Osteocyte (in vitro differentiated cells): ENCODE data around the gene PUS7. TPM values are rescaled to one million over a fixed set of nuclear protein-coding genes. Genes with fewer than 3 reads are reported as not detected.
"Not testable (repeated sequence)": the region's sequence is repeated elsewhere in the genome, so short reads cannot be mapped to it uniquely, and the experiment has no call there.

Experiments used
- DNase-seq: peaks from one replicate; pipeline ENCODE4 v3.0.0; 2021; ENCODE audit warnings: mixed read lengths; ENCODE audit not compliant: unreplicated experiment; ENCODE audit errors: extremely low spot score
- H3K27ac Mint-ChIP-seq: one replicate; pipeline ENCODE4 v1.8.0; 2021; ENCODE audit warnings: mild to moderate bottlenecking, mixed read lengths; ENCODE audit not compliant: unreplicated experiment
- H3K27me3 Mint-ChIP-seq: one replicate; pipeline ENCODE4 v1.8.0; 2021; ENCODE audit warnings: mixed read lengths; ENCODE audit not compliant: unreplicated experiment
- H3K36me3 Mint-ChIP-seq: one replicate; pipeline ENCODE4 v1.8.0; 2021; ENCODE audit warnings: mixed read lengths; ENCODE audit not compliant: unreplicated experiment
- H3K4me1 Mint-ChIP-seq: one replicate; pipeline ENCODE4 v1.8.0; 2021; ENCODE audit warnings: mixed read lengths; ENCODE audit not compliant: unreplicated experiment
- H3K4me3 Mint-ChIP-seq: one replicate; pipeline ENCODE4 v1.8.0; 2021; ENCODE audit warnings: mild to moderate bottlenecking, moderate library complexity, mixed read lengths; ENCODE audit not compliant: unreplicated experiment
- H3K9me3 Mint-ChIP-seq: one replicate; pipeline ENCODE4 v1.8.0; 2021; ENCODE audit warnings: mixed read lengths; ENCODE audit not compliant: unreplicated experiment
- CTCF ChIP-seq: fragments of 200-600 bp; sonication (generic); IDR thresholded peaks from 2 replicates; pipeline ENCODE4 v1.5.0; 2021; ENCODE audit warnings: antibody characterized with exemption, mild to moderate bottlenecking, moderate library complexity
- total RNA-seq: library from RNA; stranded (reverse); gene quantifications from 2 replicates; pipeline ENCODE4 v1.2.1, GENCODE V29; 2021

PUS7 gene
- total RNA-seq, 1 donor from 2014 or later = 18.5 TPM

GRCh38 chr7:105413887-105414437 is 108.1 kb downstream of the PUS7 start:
- no peaks in the 10 kb centered on the region for H3K4me1 Mint-ChIP-seq
- no peaks in the 10 kb centered on the region for H3K9me3 Mint-ChIP-seq
- H3K4me3 Mint-ChIP-seq = no peak overlapping the region
- no peak overlapping the region for H3K27ac Mint-ChIP-seq
- no peaks in the 10 kb centered on the region for H3K36me3 Mint-ChIP-seq
- no peaks in the 10 kb centered on the region for H3K27me3 Mint-ChIP-seq
- DNase-seq = no peak
- no peak for TF ChIP-seq CTCF

- not testable (repeated sequence) for DNase-seq, H3K27me3 Mint-ChIP-seq, H3K36me3 Mint-ChIP-seq, H3K27ac Mint-ChIP-seq, H3K4me3 Mint-ChIP-seq, H3K4me1 Mint-ChIP-seq, H3K9me3 Mint-ChIP-seq
Observed at GRCh38 chr7:105410774-105411173, 111.3 kb downstream of the PUS7 start.

- not testable (repeated sequence) for H3K4me3 Mint-ChIP-seq, H3K9me3 Mint-ChIP-seq, H3K4me1 Mint-ChIP-seq, H3K27ac Mint-ChIP-seq, H3K27me3 Mint-ChIP-seq, DNase-seq, H3K36me3 Mint-ChIP-seq
Observed at GRCh38 chr7:105409775-105410174, 112.3 kb downstream of the PUS7 start.

GRCh38 chr7:105408791-105409410 is 113.2 kb downstream of the PUS7 start:
- Mint-ChIP-seq H3K36me3 (no peaks in the 10 kb centered on the region), H3K4me3 (no peak overlapping the region), H3K9me3 (no peaks in the 10 kb centered on the region), H3K4me1 (no peaks in the 10 kb centered on the region), H3K27me3 (no peaks in the 10 kb centered on the region), H3K27ac (no peak overlapping the region)
- no peak for TF ChIP-seq CTCF
- DNase-seq = no peak

Other genes starting within 250 kb of the PUS7 start
- 69.2 and 69.5 TPM in 2 replicates for gene SRPK2, start 133.3 kb downstream of the PUS7 start, total RNA-seq
- gene RINT1, start 9.9 kb upstream of the PUS7 start, total RNA-seq = 18.6 and 21.0 TPM in 2 replicates
- gene EFCAB10, start 59.2 kb upstream of the PUS7 start, total RNA-seq = not detected in 2 replicates